Skin of body (tissue), 2 donors: ENCODE data around the gene COX6B2. TPM values are rescaled to one million over a fixed set of nuclear protein-coding genes. Genes with fewer than 3 reads are reported as not detected.
A peak's percentile ranks its signal among the peaks of the same experiment; 100 is the strongest.

Source experiments
- DNase-seq: peaks from one replicate; lab custom pipeline; 2025; lab: John Stamatoyannopoulos, UW
- total RNA-seq: library from RNA; depleted of rRNA; stranded (reverse); fragments of >200 nt; gene quantifications from one replicate; pipeline ENCODE4 v1.2.3, GENCODE V29; 2014

COX6B2 gene
- total RNA-seq, 1 donor from 2014 or later: 3.1 TPM

DNA sequence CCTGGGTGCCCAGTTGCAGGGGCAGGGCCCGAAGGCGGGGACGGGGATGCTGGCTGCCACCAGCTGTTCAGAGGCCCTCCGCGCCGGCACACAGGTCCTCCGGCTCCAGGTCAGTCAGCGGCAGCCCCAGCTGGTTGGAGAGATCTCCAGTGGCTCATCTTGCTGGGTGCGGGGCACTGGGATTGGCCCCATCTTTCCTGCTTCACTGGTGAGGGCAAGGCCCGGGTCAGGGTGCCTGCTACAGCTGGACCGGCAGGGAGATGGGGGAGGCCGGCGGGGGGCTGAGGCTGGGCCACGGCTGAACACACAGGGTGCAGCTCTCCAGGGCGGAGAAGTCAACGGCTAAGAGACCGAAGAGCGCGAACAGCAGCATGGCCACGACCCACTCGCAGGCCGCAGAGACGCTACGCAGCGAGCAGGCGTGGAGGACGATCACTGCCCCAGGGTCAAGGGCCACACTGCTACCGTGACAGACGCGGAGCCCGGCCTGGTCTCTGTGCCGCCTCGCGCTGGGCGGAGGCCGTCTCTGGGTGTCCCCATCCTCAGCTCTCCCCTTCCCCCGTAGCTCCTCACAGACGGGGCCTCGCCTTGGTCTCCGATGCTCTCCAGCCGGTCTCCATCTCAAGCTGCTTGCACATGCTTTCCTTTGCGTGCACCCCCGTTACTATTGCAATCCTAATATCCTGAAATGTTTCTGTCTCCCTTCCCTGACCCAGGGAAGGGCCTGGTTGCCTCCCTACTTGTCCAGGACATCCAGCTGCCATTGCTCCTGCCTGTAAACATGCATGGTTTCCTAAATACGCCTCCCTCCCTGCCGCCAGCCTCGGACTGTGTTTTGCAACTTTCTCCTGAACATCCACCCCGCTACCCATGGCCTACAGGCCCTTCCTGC lies 41.7 kb downstream of the COX6B2 start:
- DNase-seq: no peak

DNA sequence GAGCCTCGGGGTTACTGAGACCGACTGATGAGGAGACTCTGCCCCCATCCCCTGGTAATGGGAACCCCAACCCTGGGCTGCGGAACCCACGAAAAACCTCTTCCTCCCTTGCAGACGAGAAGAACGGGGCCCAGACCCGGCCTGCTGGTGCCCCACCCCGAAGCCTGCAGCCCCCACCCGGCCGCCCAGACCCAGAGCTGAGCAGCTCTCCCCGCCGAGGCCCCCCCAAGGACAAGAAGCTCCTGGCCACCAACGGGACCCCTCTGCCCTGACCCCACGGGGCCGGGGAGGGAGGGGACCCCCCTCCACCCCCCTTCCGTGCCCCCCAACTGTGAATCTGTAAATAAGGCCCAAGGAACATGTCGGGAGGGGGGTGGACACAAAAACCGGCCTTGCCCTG lies 42.7 kb downstream of the COX6B2 start:
- no peak for DNase-seq

DNA sequence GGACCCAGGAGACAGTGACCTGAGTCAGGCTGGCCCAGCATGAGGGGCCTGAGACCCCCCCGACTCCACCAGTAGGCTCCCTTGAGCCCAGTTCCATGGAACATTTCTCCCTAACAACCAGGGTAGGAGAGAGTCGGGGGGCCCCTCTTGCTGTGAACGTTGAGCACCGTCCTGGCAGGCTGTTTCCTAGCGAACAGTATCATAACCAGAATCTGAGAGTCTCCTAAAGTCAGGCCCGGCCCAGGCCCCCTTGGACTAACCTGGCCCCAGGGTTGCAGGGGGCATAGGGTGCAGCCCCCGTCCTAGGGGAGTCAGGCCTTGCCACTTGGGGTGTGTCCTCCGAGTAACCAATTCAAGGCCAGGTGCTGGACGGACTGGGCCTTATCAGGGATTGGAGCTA lies 43.1 kb downstream of the COX6B2 start:
- no peak for DNase-seq

DNA sequence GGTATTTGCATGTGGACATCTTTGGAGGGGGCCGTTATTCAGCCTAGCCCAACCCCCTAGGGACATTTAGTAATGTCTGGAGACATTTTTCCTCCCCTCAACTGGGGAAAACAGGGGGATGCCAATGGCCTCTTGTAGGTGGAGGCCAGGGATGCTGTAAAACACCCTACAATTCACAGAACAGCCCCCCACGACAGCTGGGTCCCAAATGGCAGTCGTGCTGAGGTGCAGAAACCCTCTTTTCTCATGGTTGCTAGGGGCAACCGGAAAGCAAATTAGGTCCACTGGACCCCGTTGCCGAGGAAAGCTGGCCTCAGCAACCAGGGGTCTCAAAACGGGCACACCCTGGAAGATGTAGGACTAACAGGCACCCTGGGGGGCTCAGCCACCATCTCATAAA lies 44.0 kb downstream of the COX6B2 start:
- DNase-seq: no peak

DNA sequence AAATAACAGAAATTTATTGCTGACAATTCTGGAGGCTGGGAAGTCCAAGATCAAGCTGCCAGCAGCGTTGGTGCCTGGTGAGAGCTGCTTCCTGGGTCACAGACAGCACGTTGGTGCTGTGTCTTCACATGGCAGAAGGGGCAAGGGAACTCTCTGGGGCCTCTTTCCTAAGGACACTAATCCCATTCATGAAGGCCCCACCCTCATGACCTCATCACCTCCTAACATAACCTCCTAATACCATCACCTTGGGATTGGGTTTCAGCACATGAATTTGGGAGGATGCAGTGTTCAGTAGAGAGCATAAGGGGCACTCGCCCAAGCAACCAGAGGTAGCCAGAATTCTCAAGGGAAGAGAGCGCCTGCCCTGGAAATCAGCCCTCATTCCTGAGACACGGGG lies 45.1 kb downstream of the COX6B2 start:
- DNase-seq: no peak

DNA sequence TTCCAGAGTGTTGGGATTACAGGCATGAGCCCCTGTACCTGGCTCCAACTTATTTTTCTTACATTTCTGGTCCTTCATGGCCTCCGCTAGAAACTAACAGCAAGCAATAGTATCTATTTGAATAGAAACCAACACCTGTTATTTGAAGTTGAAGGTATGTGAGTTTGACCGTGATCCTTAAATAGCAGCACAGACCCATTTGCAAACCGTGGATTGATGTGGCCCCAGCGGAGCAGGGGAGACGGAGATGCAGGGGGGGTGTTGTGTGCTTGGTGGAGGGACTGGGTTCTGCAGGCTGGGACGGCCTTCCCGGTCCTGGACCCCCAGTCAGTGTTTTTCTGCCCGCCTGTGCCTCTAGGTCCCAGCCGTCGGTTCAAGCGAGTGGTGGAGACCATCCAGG lies 46.2 kb downstream of the COX6B2 start:
- DNase-seq: no peak

DNA sequence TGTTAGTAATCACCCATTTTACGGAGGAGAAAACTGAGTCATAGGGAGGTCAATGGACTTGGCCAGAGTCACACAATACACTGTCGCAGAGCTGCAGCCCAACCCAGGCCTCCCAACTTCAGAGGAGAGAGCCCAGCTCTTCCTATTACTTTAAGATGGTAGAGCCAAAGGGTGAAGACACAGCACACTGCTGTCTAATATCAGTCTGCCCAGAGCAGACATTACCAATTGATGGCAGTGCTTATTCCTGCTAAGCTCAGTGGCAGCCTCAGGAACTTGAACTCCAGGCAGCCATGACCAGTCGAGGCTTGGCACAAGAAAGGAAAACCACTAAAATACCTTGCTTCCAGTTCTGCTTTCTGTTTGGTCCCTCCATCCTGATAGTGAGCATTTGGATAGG lies 47.8 kb downstream of the COX6B2 start:
- no peak for DNase-seq

DNA sequence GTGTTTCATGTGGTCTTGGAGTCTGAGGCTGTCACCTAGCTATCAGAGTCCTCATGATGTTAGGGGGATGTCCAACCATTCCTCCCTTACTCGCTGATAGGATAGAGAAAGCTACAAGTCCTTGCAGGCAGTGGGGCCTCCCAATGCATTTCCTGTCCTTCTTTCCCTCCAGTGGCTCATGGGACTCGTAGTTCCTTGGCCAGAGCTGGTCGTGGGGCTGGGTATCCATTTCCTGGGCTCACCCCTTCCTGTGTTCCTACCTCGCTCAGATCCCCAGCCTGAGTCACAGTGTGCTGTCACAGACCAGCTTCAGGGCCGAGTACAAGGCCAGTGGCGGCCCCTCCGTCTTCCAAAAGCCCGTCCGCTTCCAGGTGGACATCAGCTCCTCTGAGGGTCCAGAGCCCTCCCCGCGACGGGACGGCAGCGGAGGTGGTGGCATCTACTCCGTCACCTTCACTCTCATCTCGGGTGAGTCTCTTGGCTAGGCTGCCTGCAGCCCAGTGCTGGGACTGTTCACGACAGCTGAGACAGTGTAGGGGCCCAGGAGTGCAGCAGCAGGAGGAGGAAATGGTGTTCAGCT lies 48.4 kb downstream of the COX6B2 start:
- no peak for DNase-seq

DNA sequence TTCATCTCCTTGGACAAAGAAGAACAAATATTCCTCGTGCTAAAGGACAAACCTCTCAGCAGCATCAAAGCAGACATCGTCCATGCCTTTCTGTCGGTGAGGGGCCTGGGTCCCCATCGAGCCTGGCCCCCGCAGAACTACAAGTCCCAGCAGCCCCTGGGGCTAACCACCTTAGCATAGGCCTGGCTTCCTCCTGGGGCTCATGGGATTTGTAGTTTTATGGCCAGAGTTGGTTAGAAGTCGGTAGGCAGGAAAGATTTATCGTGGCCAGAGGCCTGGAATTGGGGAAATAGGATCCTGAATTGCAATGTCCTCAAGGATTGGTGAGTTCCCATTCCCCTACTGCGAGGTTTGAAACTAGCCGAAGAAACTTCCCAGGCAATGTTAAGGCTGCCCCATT lies 49.0 kb downstream of the COX6B2 start:
- DNase-seq: no peak

DNA sequence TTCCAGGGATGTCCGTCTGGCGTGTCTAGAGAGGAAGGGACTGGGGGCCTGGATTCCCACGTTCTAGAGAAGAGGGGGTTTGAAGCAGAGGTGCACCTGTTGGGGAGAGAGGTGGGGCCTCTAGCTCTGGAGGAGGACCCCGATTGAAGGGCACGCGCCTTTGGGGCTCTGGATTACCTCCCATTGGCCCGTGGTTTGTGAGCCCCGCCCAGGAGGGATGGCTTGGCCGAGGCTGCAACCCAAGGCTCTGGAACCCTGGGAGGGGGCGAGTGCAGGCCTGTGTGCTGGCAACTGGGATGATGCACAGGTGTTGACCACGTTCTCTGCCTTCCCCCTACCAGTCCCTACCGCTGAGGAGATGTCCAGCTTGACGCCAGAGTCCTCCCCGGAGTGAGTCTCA lies 49.5 kb downstream of the COX6B2 start:
- no peak for DNase-seq

DNA sequence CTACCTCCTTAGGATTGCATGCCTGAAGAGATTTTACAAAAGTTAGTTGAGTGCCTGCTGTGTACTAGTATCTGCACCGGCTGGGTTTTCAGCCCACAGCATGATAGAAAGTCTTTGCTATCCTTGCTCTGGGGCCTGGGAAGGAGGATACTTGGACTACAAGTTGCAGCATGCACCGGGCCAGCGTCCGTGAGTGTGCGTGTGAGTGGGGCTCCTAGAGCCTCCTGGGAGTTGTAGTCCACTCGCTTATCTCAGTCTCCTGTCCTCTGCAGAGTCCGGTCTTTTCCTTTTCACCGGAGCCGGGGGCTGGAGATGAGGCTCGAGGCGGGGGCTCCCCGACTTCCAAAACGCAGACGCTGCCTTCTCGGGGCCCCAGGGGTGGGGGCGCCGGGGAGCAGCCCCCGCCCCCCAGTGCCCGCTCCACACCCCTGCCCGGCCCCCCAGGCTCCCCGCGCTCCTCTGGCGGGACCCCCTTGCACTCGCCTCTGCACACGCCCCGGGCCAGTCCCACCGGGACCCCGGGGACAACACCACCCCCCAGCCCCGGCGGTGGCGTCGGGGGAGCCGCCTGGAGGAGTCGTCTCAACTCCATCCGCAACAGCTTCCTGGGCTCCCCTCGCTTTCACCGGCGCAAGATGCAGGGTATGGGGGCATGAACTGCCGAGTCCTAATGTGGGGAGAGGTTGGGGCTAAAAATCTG lies 50.1 kb downstream of the COX6B2 start:
- DNase-seq: no peak

DNA sequence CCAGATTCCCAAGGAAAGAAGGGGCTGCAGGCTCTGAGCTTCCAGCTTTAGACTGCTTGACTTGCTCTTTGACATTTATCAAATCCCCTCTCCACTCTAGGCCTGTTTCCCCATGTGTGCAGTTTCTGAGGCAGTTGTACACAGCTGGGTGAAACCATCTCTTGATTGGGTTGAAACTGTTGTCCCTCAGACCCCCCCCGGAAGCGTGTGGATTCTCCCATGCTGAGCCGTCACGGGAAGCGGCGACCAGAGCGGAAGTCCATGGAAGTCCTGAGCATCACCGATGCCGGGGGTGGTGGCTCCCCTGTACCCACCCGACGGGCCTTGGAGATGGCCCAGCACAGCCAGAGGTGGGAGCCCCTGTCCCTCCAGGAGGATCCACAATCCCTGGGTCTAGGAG lies 51.0 kb downstream of the COX6B2 start:
- DNase-seq: no peak

DNA sequence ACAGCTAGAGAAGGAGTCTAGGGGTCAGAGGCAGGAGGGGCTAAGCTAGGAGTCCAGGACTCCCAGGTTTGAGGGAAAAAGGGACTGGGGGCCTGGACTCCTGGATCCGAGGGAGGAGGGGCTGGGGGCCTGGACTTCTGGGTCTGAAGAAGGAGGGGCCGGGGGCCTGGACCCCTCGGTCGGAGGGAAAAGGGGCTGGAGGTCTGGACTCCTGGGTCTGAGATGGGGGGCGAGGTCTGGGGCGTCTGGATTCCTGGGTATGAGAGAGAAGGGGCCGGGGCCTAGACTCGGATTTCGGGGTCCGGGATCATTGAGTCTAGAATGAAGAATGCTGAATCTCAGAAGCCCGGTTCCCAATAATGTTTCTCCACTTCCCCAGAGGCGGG lies 52.2 kb downstream of the COX6B2 start:
- no peak for DNase-seq

DNA sequence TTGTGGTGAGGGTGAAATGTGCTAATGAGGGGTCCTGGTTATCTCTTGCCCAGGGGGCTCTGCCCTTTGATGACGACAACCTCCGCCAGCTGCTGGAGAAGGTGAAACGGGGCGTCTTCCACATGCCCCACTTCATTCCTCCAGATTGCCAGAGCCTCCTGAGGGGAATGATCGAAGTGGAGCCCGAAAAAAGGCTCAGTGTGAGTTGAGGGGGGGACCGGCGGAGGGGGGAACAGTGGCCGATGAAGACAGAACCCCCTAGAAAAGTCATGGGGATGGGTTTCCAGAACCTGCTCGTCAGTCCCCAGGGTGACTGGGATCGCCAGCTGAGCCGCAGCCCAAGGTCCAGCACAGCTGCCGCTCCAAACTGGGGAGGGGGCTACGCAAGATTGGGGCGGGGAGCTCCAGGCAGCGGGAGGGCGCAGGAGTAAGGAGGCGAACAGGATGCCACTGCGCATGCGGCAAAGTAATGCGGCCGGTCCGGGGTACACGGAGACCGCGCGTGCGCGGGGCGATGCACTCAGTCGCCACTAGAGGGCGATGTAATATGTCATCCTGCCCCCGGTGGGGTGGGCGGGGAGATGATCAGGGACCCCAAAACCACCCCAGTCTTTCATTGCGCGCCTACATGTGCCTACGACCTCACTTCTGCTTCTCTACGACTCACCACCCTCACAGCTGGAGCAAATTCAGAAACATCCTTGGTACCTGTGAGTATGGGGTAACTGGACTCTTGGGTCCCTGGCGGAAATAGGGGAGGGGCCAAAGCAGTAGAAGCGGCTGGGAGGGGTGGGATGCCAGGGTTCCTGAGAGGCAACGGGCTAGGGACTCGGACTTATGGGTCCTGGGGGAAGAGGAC lies 52.8 kb downstream of the COX6B2 start:
- peak; percentile 75 for DNase-seq

DNA sequence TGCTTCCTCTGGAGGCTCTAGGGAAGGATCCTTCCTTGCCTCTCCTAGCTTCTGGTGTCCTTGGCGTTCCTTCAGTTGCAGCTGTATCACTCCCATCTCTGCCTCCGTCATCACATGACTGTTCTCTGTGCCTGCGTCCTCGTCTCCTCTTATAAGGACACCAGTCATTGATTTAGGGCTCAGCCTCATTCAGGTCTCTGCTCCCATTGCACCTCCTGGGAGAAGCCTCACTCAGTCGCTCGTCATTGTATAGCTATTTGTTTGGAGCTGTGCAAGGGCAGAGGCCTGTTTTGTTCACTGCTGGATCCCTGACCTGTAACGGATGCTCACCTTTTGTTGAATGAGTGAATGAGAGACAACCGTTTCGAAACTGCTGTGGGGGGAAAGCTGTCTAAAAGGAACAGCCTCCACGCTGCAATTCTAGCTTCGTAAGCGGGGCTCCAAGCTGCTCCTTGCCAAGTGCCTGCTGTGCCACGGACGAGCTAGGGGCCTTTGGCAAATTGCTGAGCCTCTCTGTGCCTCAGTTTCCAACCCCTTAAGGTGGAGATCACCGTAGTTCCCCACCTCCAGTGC lies 53.5 kb downstream of the COX6B2 start:
- DNase-seq: no peak

DNA sequence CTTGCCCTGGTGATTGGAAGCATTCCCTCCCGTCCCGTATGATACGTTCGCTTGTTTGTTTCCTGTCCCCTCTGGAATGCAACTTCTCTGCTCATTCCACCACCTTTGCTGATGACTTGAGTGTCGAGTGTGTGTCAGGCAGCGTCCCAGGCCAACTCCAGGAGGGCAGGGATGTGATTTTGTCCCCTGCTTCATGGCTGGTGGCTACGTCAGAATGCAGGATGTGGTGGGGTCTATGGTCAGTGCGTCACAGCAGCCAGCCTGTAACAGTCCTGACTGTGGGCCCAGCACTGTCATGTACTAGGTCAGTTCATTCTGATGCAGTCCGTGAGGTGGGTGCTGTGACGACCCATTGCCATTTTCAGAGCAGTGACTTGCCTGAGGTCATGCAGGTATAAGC lies 54.5 kb downstream of the COX6B2 start:
- DNase-seq: no peak

Other genes with a start within 250 kb of the COX6B2 start
- gene PPP1R12C, start 237.1 kb downstream of the COX6B2 start, total RNA-seq: 34.0 TPM
- 65.7 TPM for gene TNNT1, start 205.5 kb downstream of the COX6B2 start, total RNA-seq
- 0.89 TPM for gene TNNI3, start 197.0 kb downstream of the COX6B2 start, total RNA-seq
- not detected for gene DNAAF3, start 188.1 kb downstream of the COX6B2 start, total RNA-seq
- 1.6 TPM for gene SYT5, start 174.4 kb downstream of the COX6B2 start, total RNA-seq
- 0.39 TPM for gene PTPRH, start 145.2 kb downstream of the COX6B2 start, total RNA-seq
- 1.2 TPM for gene TMEM86B, start 126.0 kb downstream of the COX6B2 start, total RNA-seq
- gene PPP6R1, start 95.7 kb downstream of the COX6B2 start, total RNA-seq: 20.8 TPM
- 12.1 TPM for gene HSPBP1, start 74.6 kb downstream of the COX6B2 start, total RNA-seq
- gene BRSK1, start 70.7 kb downstream of the COX6B2 start, total RNA-seq: 3.6 TPM
- 1.1 TPM for gene TMEM150B, start 29.4 kb downstream of the COX6B2 start, total RNA-seq
- gene KMT5C, start 14.8 kb downstream of the COX6B2 start, total RNA-seq: 17.0 TPM
- not detected for gene GARIN5B, start 8.5 kb upstream of the COX6B2 start, total RNA-seq
- gene IL11, start 15.7 kb upstream of the COX6B2 start, total RNA-seq: 0.30 TPM
- not detected for gene TMEM190, start 22.1 kb upstream of the COX6B2 start, total RNA-seq
- 0.30 TPM for gene TMEM238, start 29.6 kb upstream of the COX6B2 start, total RNA-seq
- gene RPL28, start 31.2 kb upstream of the COX6B2 start, total RNA-seq: 377 TPM
- 25.4 TPM for gene UBE2S, start 53.1 kb upstream of the COX6B2 start, total RNA-seq
- gene SHISA7, start 88.6 kb upstream of the COX6B2 start, total RNA-seq: 0.10 TPM
- 23.0 TPM for gene ISOC2, start 106.9 kb upstream of the COX6B2 start, total RNA-seq
- gene C19orf85, start 110.0 kb upstream of the COX6B2 start, total RNA-seq: not detected
- 1.1 TPM for gene ZNF628, start 121.9 kb upstream of the COX6B2 start, total RNA-seq
- 6.1 TPM for gene NAT14, start 130.5 kb upstream of the COX6B2 start, total RNA-seq
- 16.5 TPM for gene SSC5D, start 133.7 kb upstream of the COX6B2 start, total RNA-seq
- not detected for gene SBK2, start 182.4 kb upstream of the COX6B2 start, total RNA-seq
- not detected for gene SBK3, start 190.8 kb upstream of the COX6B2 start, total RNA-seq
- gene ZNF579, start 226.1 kb upstream of the COX6B2 start, total RNA-seq: 2.2 TPM
- 3.2 TPM for gene FIZ1, start 244.8 kb upstream of the COX6B2 start, total RNA-seq
- gene ZNF524, start 245.6 kb upstream of the COX6B2 start, total RNA-seq: 6.4 TPM